HL-60 (cell line): ENCODE measurements around the gene KCNG4.

ENCODE experiments used
- GABPA ChIP-seq: IDR thresholded peaks from 2 replicates; pipeline ENCODE4 v1.6.1; 2012; ENCODE audit warnings: low read depth
- POLR2AphosphoS5 ChIP-seq: IDR thresholded peaks from 2 replicates; pipeline ENCODE4 v1.6.1; 2012; ENCODE audit warnings: low read depth
- REST ChIP-seq: IDR thresholded peaks from 2 replicates; pipeline ENCODE4 v1.6.1; 2012; ENCODE audit warnings: low read depth; ENCODE audit not compliant: insufficient replicate concordance
- SPI1 ChIP-seq: IDR thresholded peaks from 2 replicates; pipeline ENCODE4 v1.6.1; 2012; ENCODE audit warnings: low read depth, mild to moderate bottlenecking, borderline replicate concordance
- TF ChIP-seq, protein P1 (sequence below): IDR thresholded peaks from one replicate; pipeline ENCODE4 v1.5.1; 2011; ENCODE audit warnings: low read length, control low read depth, inconsistent platforms; ENCODE audit not compliant: insufficient read depth

GRCh38 chr16:84275585-84276151 lies 35.9 kb upstream of the KCNG4 start:
- TF ChIP-seq, protein P1, sequence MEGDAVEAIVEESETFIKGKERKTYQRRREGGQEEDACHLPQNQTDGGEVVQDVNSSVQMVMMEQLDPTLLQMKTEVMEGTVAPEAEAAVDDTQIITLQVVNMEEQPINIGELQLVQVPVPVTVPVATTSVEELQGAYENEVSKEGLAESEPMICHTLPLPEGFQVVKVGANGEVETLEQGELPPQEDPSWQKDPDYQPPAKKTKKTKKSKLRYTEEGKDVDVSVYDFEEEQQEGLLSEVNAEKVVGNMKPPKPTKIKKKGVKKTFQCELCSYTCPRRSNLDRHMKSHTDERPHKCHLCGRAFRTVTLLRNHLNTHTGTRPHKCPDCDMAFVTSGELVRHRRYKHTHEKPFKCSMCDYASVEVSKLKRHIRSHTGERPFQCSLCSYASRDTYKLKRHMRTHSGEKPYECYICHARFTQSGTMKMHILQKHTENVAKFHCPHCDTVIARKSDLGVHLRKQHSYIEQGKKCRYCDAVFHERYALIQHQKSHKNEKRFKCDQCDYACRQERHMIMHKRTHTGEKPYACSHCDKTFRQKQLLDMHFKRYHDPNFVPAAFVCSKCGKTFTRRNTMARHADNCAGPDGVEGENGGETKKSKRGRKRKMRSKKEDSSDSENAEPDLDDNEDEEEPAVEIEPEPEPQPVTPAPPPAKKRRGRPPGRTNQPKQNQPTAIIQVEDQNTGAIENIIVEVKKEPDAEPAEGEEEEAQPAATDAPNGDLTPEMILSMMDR, result no peak
- no peak for TF ChIP-seq POLR2AphosphoS5
- TF ChIP-seq REST, result no peak
- no peak for TF ChIP-seq GABPA
- no peak for TF ChIP-seq SPI1
